NOMO-1 treated with DMSO at 0.1 percent for 48 hours (cell line): ENCODE results near the gene ECE2.
"Not testable (repeated sequence)": the region's sequence is repeated elsewhere in the genome, so short reads cannot be mapped to it uniquely, and the experiment has no call there.

ENCODE experiments used
- DNase-seq: peaks from one replicate; lab custom pipeline; 2025; ENCODE audit not compliant: unreplicated experiment; lab: John Stamatoyannopoulos, UW

The ECE2 gene

GRCh38 chr3:184262764-184263179 lies 13.1 kb upstream of the ECE2 start:
- DNase-seq = no peak

GRCh38 chr3:184267249-184267648 lies 8.6 kb upstream of the ECE2 start:
- DNase-seq = not testable (repeated sequence)

- no peak for DNase-seq
Measured at GRCh38 chr3:184272269-184272668, 3.6 kb upstream of the ECE2 start.

- DNase-seq = no peak
Measured at GRCh38 chr3:184275381-184275701, 481 bp upstream of the ECE2 start.

GRCh38 chr3:184277366-184277765 lies 1.5 kb downstream of the ECE2 start:
- DNase-seq = no peak

- no peak for DNase-seq
Measured at GRCh38 chr3:184282941-184283340, 7.1 kb downstream of the ECE2 start.

- DNase-seq = no peak
Measured at GRCh38 chr3:184283681-184284080, 7.9 kb downstream of the ECE2 start.

GRCh38 chr3:184284696-184285095 lies 8.9 kb downstream of the ECE2 start:
- peak; percentile 52 for DNase-seq

- DNase-seq = peak; percentile 55
Measured at GRCh38 chr3:184289426-184289938, 13.7 kb downstream of the ECE2 start.

- no peak for DNase-seq
Measured at GRCh38 chr3:184290331-184290730, 14.5 kb downstream of the ECE2 start.

- DNase-seq = no peak
Measured at GRCh38 chr3:184291044-184291737, 15.4 kb downstream of the ECE2 start.

GRCh38 chr3:184291738-184292445 lies 16.1 kb downstream of the ECE2 start:
- no peak for DNase-seq

- DNase-seq = no peak
Measured at GRCh38 chr3:184295771-184296170, 19.9 kb downstream of the ECE2 start.

- DNase-seq = no peak
Measured at GRCh38 chr3:184296616-184297015, 20.8 kb downstream of the ECE2 start.

GRCh38 chr3:184298759-184299487 lies 23.1 kb downstream of the ECE2 start, which contains the start of gene PSMD2:
Gene PSMD2 (plus strand): TSS chr3:184299241. CDS start chr3:184299267, 26 bp downstream.
- peak; percentile 98 for DNase-seq

- no peak for DNase-seq
Measured at GRCh38 chr3:184299488-184300377, 23.9 kb downstream of the ECE2 start.

- no peak for DNase-seq
Measured at GRCh38 chr3:184300378-184300720, 24.5 kb downstream of the ECE2 start.

GRCh38 chr3:184305577-184305976 lies 29.8 kb downstream of the ECE2 start:
- DNase-seq = no peak

- no peak for DNase-seq
Measured at GRCh38 chr3:184306341-184306972, 30.6 kb downstream of the ECE2 start.

GRCh38 chr3:184307915-184308314 lies 32.1 kb downstream of the ECE2 start:
- no peak for DNase-seq
